A673 (cell line): Measurements from ENCODE around the gene RPGRIP1. TPM values are rescaled to one million over a fixed set of nuclear protein-coding genes. Genes with fewer than 3 reads are reported as not detected.

Experiments
- BruUV-seq: library from RNA; stranded (reverse); fragments of 400-500 nt; replicated peaks from 2 replicates; lab custom pipeline; 2021; lab: Mats Ljungman, UMichigan
- CTCF ChIA-PET: fragments of 300-600 bp; sonication (Branson Sonifier 250); formaldehyde crosslinking; loops from one replicate; lab custom pipeline; 2022; ENCODE audit warnings: antibody characterized with exemption; lab: Charles Lee
- POLR2A ChIA-PET: fragments of 300-600 bp; sonication (Branson Sonifier 250); formaldehyde crosslinking; loops from one replicate; lab custom pipeline; 2022; ENCODE audit warnings: antibody characterized with exemption; ENCODE audit not compliant: low non-redundant PET; lab: Charles Lee
- DNase-seq: peaks from one replicate; pipeline ENCODE4 v3.0.0-alpha.2; 2015; ENCODE audit warnings: low spot score
- H3K27ac ChIP-seq: fragments of 200-600 bp; sonication (generic); 2 replicates; pipeline ENCODE4 v1.5.1; 2016; ENCODE audit warnings: mixed run types, low read depth, mild to moderate bottlenecking, mixed read lengths, antibody characterized with exemption, low read length; ENCODE audit not compliant: poor library complexity, severe bottlenecking
- H3K27me3 ChIP-seq: fragments of 200-600 bp; sonication (generic); replicated peaks from 2 replicates; pipeline ENCODE4 v1.6.1; 2017; ENCODE audit warnings: mixed run types, low read depth, mild to moderate bottlenecking, mixed read lengths, antibody characterized with exemption, low read length; ENCODE audit not compliant: insufficient read depth, poor library complexity
- H3K36me3 ChIP-seq: fragments of 200-600 bp; sonication (generic); 2 replicates; pipeline ENCODE4 v1.6.1; 2016; ENCODE audit warnings: mixed run types, mild to moderate bottlenecking, mixed read lengths, antibody characterized with exemption, low read length; ENCODE audit not compliant: insufficient read depth, poor library complexity, severe bottlenecking
- H3K4me1 ChIP-seq: fragments of 200-600 bp; sonication (generic); 2 replicates; pipeline ENCODE4 v1.6.1; 2017; ENCODE audit warnings: mixed run types, mild to moderate bottlenecking, mixed read lengths, antibody characterized with exemption, low read length; ENCODE audit not compliant: insufficient read depth, poor library complexity, severe bottlenecking
- H3K4me3 ChIP-seq: fragments of 200-600 bp; sonication (generic); 2 replicates; pipeline ENCODE4 v1.5.1; 2016; ENCODE audit warnings: low read depth, mixed run types, mild to moderate bottlenecking, mixed read lengths, low read length; ENCODE audit not compliant: poor library complexity, severe bottlenecking
- H3K9me3 ChIP-seq: fragments of 200-600 bp; sonication (generic); 2 replicates; pipeline ENCODE4 v1.6.1; 2016; ENCODE audit warnings: mixed run types, low read depth, mild to moderate bottlenecking, mixed read lengths, antibody characterized with exemption, low read length; ENCODE audit not compliant: poor library complexity, severe bottlenecking
- CTCF ChIP-seq: fragments of 300-800, 200-600 bp; sonication (generic); conservative IDR thresholded peaks from 2 replicates; pipeline ENCODE4 v1.5.1; 2017; ENCODE audit warnings: low read depth, mild to moderate bottlenecking, antibody characterized with exemption, low read length, moderate library complexity, mixed read lengths
- EZH2 ChIP-seq: fragments of 200-600 bp; sonication (generic); IDR thresholded peaks from 2 replicates; pipeline ENCODE4 v1.6.1; 2017; ENCODE audit warnings: borderline replicate concordance, low read depth, mild to moderate bottlenecking, mixed read lengths, antibody characterized with exemption, low read length; ENCODE audit not compliant: poor library complexity, severe bottlenecking
- intact Hi-C: fragments of 100-400 bp; cut with micrococcal nuclease; formaldehyde crosslinking; loops from one replicate; pipeline ENCODE4 v1.10.0; 2022; ENCODE audit not compliant: unreplicated experiment
- total RNA-seq: library from RNA; stranded (reverse); gene quantifications from 2 replicates; pipeline ENCODE4 v1.2.3, GENCODE V29; 2021

RPGRIP1 gene
- total RNA-seq, 1 experiment from 2014 or later: 0.86 TPM

DNA sequence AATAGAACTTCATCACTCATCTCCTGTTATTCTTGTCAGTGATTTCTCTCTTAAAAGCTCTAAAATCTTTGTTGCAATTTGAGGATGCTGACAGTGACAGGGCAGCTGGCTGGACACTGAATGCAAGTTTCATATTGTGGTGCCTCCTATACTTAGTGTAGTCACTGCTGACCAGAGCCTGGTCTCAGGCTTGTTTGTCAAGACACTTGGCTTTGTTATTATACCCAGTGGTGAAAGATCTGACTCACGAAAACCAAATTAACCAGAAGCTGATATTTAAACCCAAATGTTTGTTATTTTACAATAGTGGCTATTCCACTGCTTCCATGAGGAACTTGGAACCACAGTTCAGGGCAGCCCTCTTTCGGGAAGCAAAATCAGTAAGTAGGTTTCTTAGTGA is 42.8 kb downstream of the RPGRIP1 start:
- intact Hi-C loops: no loop called here
- Histone ChIP-seq H3K9me3 (no peaks in the 10 kb centered on the region), H3K36me3 (no peaks in the 10 kb centered on the region), H3K27me3 (no peaks in the 10 kb centered on the region), H3K4me3 (no peak overlapping the region), H3K4me1 (peaks cover 5% of the 10 kb centered on the region), H3K27ac (no peak overlapping the region)
- CTCF ChIA-PET: no interaction called here
- no TSS peak for BruUV-seq
- POLR2A ChIA-PET: no interaction called here
- TF ChIP-seq EZH2 (no peak), CTCF (no peak)
- DNase-seq: no peak

GRCh38 chr14:21326972-21327371 is 47.1 kb downstream of the RPGRIP1 start:
- H3K9me3 ChIP-seq: no peaks in the 10 kb centered on the region
- intact Hi-C loops: no loop called here
- H3K36me3 ChIP-seq: no peaks in the 10 kb centered on the region
- H3K27ac ChIP-seq: no peak overlapping the region
- DNase-seq: no peak
- no TSS peak for BruUV-seq
- H3K4me1 ChIP-seq: no peaks in the 10 kb centered on the region
- no peaks in the 10 kb centered on the region for H3K27me3 ChIP-seq
- CTCF ChIA-PET: interaction anchor here (0.7 kb wide), 1 partner anchor 1720 kb away, joined by 3 read pairs; no protein-coding TSS in a partner anchor
- H3K4me3 ChIP-seq: no peak overlapping the region
- no peak for TF ChIP-seq CTCF
- TF ChIP-seq EZH2: no peak
- POLR2A ChIA-PET: no interaction called here

Other genes with a start within 250 kb of the RPGRIP1 start
- gene TPPP2, start 249.9 kb upstream of the RPGRIP1 start, total RNA-seq: not detected in 2 replicates
- not detected in 2 replicates for gene RNASE13, start 245.3 kb upstream of the RPGRIP1 start, total RNA-seq
- not detected in 2 replicates for gene RNASE7, start 237.7 kb upstream of the RPGRIP1 start, total RNA-seq
- not detected in 2 replicates for gene RNASE8, start 222.3 kb upstream of the RPGRIP1 start, total RNA-seq
- gene ARHGEF40, start 209.8 kb upstream of the RPGRIP1 start, total RNA-seq: 89.6 and 94.1 TPM in 2 replicates
- 78.0 and 84.6 TPM in 2 replicates for gene ZNF219, start 181.4 kb upstream of the RPGRIP1 start, total RNA-seq
- gene TMEM253, start 179.0 kb upstream of the RPGRIP1 start, total RNA-seq: 0.48 and 0.49 TPM in 2 replicates
- not detected in 2 replicates for gene OR5AU1, start 124.0 kb upstream of the RPGRIP1 start, total RNA-seq
- 934 and 949 TPM in 2 replicates for gene HNRNPC, start 10.6 kb upstream of the RPGRIP1 start, total RNA-seq
- gene SUPT16H, start 103.9 kb downstream of the RPGRIP1 start, total RNA-seq: 193 and 196 TPM in 2 replicates
- 122 and 128 TPM in 2 replicates for gene CHD8, start 176.0 kb downstream of the RPGRIP1 start, total RNA-seq
- 31.9 and 37.1 TPM in 2 replicates for gene RAB2B, start 196.9 kb downstream of the RPGRIP1 start, total RNA-seq
- gene TOX4, start 197.1 kb downstream of the RPGRIP1 start, total RNA-seq: 84.7 and 86.8 TPM in 2 replicates
- 93.0 and 96.3 TPM in 2 replicates for gene METTL3, start 231.3 kb downstream of the RPGRIP1 start, total RNA-seq
- gene SALL2, start 246.3 kb downstream of the RPGRIP1 start, total RNA-seq: 149 and 157 TPM in 2 replicates